ENCODE data around the gene LMF1. TPM values are rescaled to one million over a fixed set of nuclear protein-coding genes. Genes with fewer than 3 reads are reported as not detected.

Gene LMF1
- total RNA-seq, 1 donor from 2014 or later: 26.2 TPM

DNA sequence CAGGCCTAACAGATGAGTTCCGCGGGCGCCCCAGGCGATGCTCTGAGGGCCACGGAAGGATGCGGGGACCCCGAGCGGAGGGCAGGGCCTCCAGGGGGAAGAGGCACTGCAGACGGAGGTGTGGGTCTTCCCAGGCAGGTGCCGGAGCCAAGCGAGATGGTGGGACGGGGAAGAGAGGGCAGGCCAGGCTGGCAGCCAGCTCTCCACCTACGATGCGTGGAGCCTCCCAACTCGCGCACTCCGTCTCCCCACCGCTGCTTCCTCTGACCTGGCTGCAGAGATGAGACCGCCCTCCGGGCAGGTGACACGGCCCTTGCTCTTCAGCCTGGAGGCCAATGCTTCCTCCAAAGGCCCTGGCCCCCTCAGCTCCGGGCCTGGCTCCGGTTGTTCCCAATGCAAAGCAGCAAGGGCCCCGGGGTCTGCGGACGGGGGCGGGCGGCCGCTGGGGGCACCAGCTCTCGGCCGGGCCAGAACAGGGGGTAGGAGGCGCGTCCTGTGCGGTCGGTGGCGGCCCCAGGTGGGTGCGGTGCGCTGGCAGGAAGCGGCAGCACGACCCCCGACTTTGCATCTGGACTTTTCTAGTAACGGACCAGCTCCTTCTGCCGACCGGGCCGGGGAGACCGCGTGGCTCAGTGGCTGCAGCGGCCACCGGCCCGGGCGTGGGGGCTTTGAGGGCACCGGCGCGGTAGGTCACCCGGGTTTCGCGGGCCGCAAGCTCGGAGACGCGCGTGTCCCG, 9.2 kb upstream of the LMF1 start:
- H3K4me3 Mint-ChIP-seq (ENCODE audit: low read depth): no peak overlapping the region
- no peak overlapping the region for H3K27ac Mint-ChIP-seq
- TF ChIP-seq, protein P1, sequence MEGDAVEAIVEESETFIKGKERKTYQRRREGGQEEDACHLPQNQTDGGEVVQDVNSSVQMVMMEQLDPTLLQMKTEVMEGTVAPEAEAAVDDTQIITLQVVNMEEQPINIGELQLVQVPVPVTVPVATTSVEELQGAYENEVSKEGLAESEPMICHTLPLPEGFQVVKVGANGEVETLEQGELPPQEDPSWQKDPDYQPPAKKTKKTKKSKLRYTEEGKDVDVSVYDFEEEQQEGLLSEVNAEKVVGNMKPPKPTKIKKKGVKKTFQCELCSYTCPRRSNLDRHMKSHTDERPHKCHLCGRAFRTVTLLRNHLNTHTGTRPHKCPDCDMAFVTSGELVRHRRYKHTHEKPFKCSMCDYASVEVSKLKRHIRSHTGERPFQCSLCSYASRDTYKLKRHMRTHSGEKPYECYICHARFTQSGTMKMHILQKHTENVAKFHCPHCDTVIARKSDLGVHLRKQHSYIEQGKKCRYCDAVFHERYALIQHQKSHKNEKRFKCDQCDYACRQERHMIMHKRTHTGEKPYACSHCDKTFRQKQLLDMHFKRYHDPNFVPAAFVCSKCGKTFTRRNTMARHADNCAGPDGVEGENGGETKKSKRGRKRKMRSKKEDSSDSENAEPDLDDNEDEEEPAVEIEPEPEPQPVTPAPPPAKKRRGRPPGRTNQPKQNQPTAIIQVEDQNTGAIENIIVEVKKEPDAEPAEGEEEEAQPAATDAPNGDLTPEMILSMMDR (IDR thresholded peaks at IDR 0.05; ENCODE audit: unreplicated experiment): peak; percentile 13
- H3K27me3 Mint-ChIP-seq: peaks cover 37% of the 10 kb centered on the region
- H3K4me1 Mint-ChIP-seq (ENCODE audit: low read depth): peaks cover 1% of the 10 kb centered on the region
- H3K9me3 Mint-ChIP-seq (ENCODE audit: low read depth): no peaks in the 10 kb centered on the region
- DNase-seq (ENCODE audit: low spot score, unreplicated experiment): no peak
- no peaks in the 10 kb centered on the region for H3K36me3 Mint-ChIP-seq (ENCODE audit: insufficient read depth)

DNA sequence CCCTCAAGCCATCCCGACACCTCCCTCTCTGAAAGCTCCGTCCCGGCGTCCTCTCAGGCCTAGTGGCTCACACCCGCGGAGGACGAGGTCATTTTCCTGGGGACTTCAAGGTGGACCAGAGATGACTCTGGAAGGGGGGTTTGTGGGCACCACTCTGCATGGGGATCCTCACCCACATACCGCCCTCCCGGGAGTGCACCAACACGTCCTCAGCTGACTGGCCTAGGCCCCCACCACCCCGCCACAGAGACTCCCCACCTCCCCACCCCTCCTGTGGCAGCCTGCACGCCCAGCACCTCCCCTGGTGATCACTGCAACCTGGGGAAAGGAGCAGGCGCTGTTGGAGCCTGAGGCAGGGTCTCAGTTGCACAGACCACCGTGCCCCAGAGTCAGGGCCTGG, 8.4 kb upstream of the LMF1 start:
- H3K27me3 Mint-ChIP-seq: peaks cover 38% of the 10 kb centered on the region
- H3K4me1 Mint-ChIP-seq (ENCODE audit: low read depth): peaks cover 2% of the 10 kb centered on the region
- H3K4me3 Mint-ChIP-seq (ENCODE audit: low read depth): no peak overlapping the region
- no peaks in the 10 kb centered on the region for H3K36me3 Mint-ChIP-seq (ENCODE audit: insufficient read depth)
- DNase-seq (ENCODE audit: low spot score, unreplicated experiment): no peak
- no peaks in the 10 kb centered on the region for H3K9me3 Mint-ChIP-seq (ENCODE audit: low read depth)
- no peak overlapping the region for H3K27ac Mint-ChIP-seq
- TF ChIP-seq, protein P1 (IDR thresholded peaks at IDR 0.05; ENCODE audit: unreplicated experiment): no peak

DNA sequence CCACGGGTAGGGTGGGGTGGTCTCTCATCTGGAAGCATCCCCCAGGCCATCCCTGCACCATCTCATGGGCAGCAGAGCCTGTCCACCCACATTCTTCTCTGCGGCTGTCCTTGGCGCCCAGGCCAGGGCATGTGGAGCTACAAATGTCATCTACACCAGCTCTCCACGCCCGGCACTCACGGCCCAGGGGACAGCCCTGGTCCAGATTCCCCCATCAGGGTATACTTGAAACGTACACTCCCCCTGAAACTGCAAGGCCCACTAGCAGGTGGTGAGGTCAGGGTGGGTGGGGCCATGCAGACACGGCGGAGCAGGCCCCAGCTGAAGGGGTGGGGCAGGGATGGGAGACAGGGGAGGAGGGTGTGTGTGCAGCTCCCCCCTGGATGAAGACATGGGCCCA, 7.6 kb upstream of the LMF1 start:
- H3K4me1 Mint-ChIP-seq (ENCODE audit: low read depth): peaks cover 5% of the 10 kb centered on the region
- H3K27me3 Mint-ChIP-seq: peaks cover 36% of the 10 kb centered on the region
- TF ChIP-seq, protein P1 (IDR thresholded peaks at IDR 0.05; ENCODE audit: unreplicated experiment): no peak
- peak overlapping the region; percentile 4 for H3K27ac Mint-ChIP-seq
- no peaks in the 10 kb centered on the region for H3K36me3 Mint-ChIP-seq (ENCODE audit: insufficient read depth)
- DNase-seq (ENCODE audit: low spot score, unreplicated experiment): no peak
- no peak overlapping the region for H3K4me3 Mint-ChIP-seq (ENCODE audit: low read depth)
- H3K9me3 Mint-ChIP-seq (ENCODE audit: low read depth): no peaks in the 10 kb centered on the region

DNA sequence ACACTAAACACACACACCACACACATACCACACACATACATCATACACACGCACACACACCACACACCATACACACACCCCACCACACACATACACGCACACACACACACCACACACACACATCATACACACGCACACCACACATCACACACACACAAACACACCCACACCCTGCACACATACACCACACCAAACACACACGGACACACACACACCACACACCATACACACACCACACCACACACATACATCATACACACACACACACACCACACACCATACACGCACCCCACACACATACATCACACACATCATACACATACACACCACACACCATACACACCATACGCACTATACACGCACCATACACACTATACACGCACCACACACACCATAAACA, 7.1 kb upstream of the LMF1 start:
- Mint-ChIP-seq H3K4me3 (ENCODE audit: low read depth) (no peak overlapping the region), H3K27ac (peak overlapping the region; percentile 4), H3K9me3 (ENCODE audit: low read depth) (no peaks in the 10 kb centered on the region), H3K36me3 (ENCODE audit: insufficient read depth) (no peaks in the 10 kb centered on the region), H3K4me1 (ENCODE audit: low read depth) (peaks cover 7% of the 10 kb centered on the region), H3K27me3 (peaks cover 31% of the 10 kb centered on the region)
- DNase-seq (ENCODE audit: low spot score, unreplicated experiment): no peak
- TF ChIP-seq, protein P1 (IDR thresholded peaks at IDR 0.05; ENCODE audit: unreplicated experiment): no peak

DNA sequence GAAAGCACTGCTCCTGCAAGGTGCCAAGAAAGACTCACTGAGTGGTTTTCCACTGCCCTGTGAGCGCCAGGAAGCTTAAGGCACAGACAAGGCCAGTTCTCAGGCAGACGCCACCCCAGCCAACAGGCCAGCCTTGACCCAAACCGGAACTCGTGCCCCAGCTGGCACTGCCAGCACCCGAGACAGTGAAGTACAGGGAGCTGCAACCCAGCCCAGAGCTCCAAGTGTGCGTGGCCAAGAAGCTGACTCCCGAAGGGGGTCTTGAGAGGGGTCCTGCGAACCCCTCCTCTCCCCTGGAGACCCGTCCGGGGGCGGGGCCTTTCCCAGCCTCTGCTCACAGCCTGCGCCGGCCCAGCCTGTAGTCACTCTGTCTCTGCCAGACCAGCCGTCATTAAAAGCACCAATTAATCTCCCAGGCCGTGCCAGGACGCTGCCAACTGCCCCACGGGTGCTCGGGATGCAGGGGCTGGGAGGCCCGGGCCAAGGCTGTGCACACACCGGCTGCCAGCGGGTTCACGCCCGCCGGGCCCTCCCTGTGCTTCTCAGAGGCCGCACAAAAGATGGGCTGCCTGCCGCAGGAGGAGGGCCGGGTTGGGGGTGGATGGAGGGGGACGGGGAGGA, 6.4 kb upstream of the LMF1 start:
- TF ChIP-seq, protein P1 (IDR thresholded peaks at IDR 0.05; ENCODE audit: unreplicated experiment): no peak
- Mint-ChIP-seq H3K4me3 (ENCODE audit: low read depth) (no peak overlapping the region), H3K36me3 (ENCODE audit: insufficient read depth) (no peaks in the 10 kb centered on the region), H3K9me3 (ENCODE audit: low read depth) (no peaks in the 10 kb centered on the region), H3K4me1 (ENCODE audit: low read depth) (peaks cover 7% of the 10 kb centered on the region), H3K27ac (no peak overlapping the region), H3K27me3 (peaks cover 27% of the 10 kb centered on the region)
- DNase-seq (ENCODE audit: low spot score, unreplicated experiment): no peak

Measured in progenitor cell of endocrine pancreas (in vitro differentiated cells).